ENCODE results near the gene SRI.
"Not testable (repeated sequence)": the region's sequence is repeated elsewhere in the genome, so short reads cannot be mapped to it uniquely, and the experiment has no call there.

- TF ChIP-seq, protein P1, sequence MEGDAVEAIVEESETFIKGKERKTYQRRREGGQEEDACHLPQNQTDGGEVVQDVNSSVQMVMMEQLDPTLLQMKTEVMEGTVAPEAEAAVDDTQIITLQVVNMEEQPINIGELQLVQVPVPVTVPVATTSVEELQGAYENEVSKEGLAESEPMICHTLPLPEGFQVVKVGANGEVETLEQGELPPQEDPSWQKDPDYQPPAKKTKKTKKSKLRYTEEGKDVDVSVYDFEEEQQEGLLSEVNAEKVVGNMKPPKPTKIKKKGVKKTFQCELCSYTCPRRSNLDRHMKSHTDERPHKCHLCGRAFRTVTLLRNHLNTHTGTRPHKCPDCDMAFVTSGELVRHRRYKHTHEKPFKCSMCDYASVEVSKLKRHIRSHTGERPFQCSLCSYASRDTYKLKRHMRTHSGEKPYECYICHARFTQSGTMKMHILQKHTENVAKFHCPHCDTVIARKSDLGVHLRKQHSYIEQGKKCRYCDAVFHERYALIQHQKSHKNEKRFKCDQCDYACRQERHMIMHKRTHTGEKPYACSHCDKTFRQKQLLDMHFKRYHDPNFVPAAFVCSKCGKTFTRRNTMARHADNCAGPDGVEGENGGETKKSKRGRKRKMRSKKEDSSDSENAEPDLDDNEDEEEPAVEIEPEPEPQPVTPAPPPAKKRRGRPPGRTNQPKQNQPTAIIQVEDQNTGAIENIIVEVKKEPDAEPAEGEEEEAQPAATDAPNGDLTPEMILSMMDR (IDR thresholded peaks at IDR 0.05 in 4 of 5, conservative IDR thresholded peaks at IDR 0.05 in 1 of 5) = not testable (repeated sequence)
- not testable (repeated sequence) for TF ChIP-seq POLR2A (IDR thresholded peaks at IDR 0.05)
Observed at GRCh38 chr7:88258296-88258695, 38.5 kb upstream of the SRI start.

Data from gastrocnemius medialis (tissue), 4 donors.